ENCODE results near the gene NEDD9.

GRCh38 chr6:11217360-11218101 is 14.9 kb downstream of the NEDD9 start:
- TF ChIP-seq CTCF (IDR thresholded peaks at IDR 0.05; ENCODE audit: insufficient read depth, low read length, poor library complexity, severe bottlenecking) (no peak), EZH2phosphoT487 (conservative IDR thresholded peaks at IDR 0.05; ENCODE audit: low read length) (no peak)

Data from SU-DHL-6 (cell line).